SK-N-SH (cell line): ENCODE measurements around the gene RARA. TPM values are rescaled to one million over a fixed set of nuclear protein-coding genes. Genes with fewer than 3 reads are reported as not detected.

ENCODE experiments used
- CTCF ChIA-PET: fragments of 300-600, 350-600 bp; formaldehyde crosslinking; extraction: SDS; loops from one replicate; lab custom pipeline; 2021; lab: Yijun Ruan, JAX
- POLR2A ChIA-PET: fragments of 350-600 bp; sonication (Branson Sonifier 250); formaldehyde crosslinking; extraction: SDS; loops from one replicate; lab custom pipeline; 2020; ENCODE audit warnings: antibody characterized with exemption, inconsistent platforms; lab: Yijun Ruan, JAX
- DNase-seq: peaks from one replicate; pipeline ENCODE4 v3.0.0; 2012
- H2AFZ ChIP-seq: fragments of 200-600 bp; sonication (generic); 2 replicates; pipeline ENCODE4 v1.8.1; 2016; ENCODE audit warnings: antibody characterized with exemption, mild to moderate bottlenecking, low read depth
- H3F3A ChIP-seq: fragments of 200-600 bp; sonication (generic); replicated peaks from 2 replicates; pipeline ENCODE3; 2016; ENCODE audit warnings: antibody characterized with exemption, mild to moderate bottlenecking; ENCODE audit not compliant: insufficient read depth
- H3K27ac ChIP-seq, 2 experiments: fragments of 200-500 bp in 1 of 2; fragments of 200-600 bp in 1 of 2; sonication (Bioruptor generic) in 1 of 2; sonication (generic), shearing (Covaris generic) in 1 of 2; 2 replicates each; pipeline versions ENCODE4 v1.5.1 to v1.6.1; 2014 to 2016; ENCODE audit warnings: low read depth in 2 of 2, inconsistent platforms in 1 of 2, low read length in 1 of 2, mild to moderate bottlenecking in 1 of 2, mixed read lengths in 1 of 2
- H3K27me3 ChIP-seq: fragments of 200-600 bp; sonication (generic), shearing (Covaris generic); 2 replicates; pipeline ENCODE4 v1.6.1; 2016; ENCODE audit warnings: mixed run types; ENCODE audit not compliant: insufficient read depth
- H3K36me3 ChIP-seq, 2 experiments: fragments of 200-500 bp in 1 of 2; fragments of 200-600 bp in 1 of 2; sonication (Bioruptor generic) in 1 of 2; sonication (generic) in 1 of 2; replicated peaks in 1 of 2; 2 replicates each; pipeline versions ENCODE3 to v1.5.1; 2014 to 2016; ENCODE audit warnings: low read length in 1 of 2, mild to moderate bottlenecking in 1 of 2; ENCODE audit not compliant: insufficient read depth in 2 of 2, control insufficient read depth in 1 of 2
- H3K4me1 ChIP-seq, 2 experiments: fragments of 200-500 bp in 1 of 2; fragments of 200-600 bp in 1 of 2; sonication (Bioruptor generic) in 1 of 2; sonication (generic), shearing (Covaris generic) in 1 of 2; 2 replicates each; pipeline versions ENCODE4 v1.5.1 to v1.6.1; 2014 to 2016; ENCODE audit warnings: low read depth in 1 of 2, low read length in 1 of 2, mixed run types in 1 of 2; ENCODE audit not compliant: insufficient read depth in 2 of 2, control insufficient read depth in 1 of 2
- H3K4me2 ChIP-seq: fragments of 200-600 bp; sonication (generic), shearing (Covaris generic); 2 replicates; pipeline ENCODE4 v1.6.1; 2017; ENCODE audit warnings: mixed run types
- H3K4me3 ChIP-seq, 2 experiments: fragments of 200-500 bp in 1 of 2; fragments of 200-600 bp in 1 of 2; sonication (Bioruptor generic) in 1 of 2; sonication (generic), shearing (Covaris generic) in 1 of 2; 2 replicates each; pipeline versions ENCODE4 v1.5.1 to v1.8.1; 2014 to 2016; ENCODE audit warnings: low read depth in 2 of 2, inconsistent platforms in 1 of 2, low read length in 1 of 2, mild to moderate bottlenecking in 1 of 2, mixed read lengths in 1 of 2, moderate library complexity in 1 of 2
- H3K79me2 ChIP-seq: fragments of 200-600 bp; sonication (generic); 2 replicates; pipeline ENCODE4 v1.8.1; 2017; ENCODE audit warnings: mild to moderate bottlenecking; ENCODE audit not compliant: insufficient read depth
- H3K9ac ChIP-seq: fragments of 200-600 bp; sonication (generic); 2 replicates; pipeline ENCODE4 v1.6.1; 2017; ENCODE audit warnings: mixed run types
- H3K9me2 ChIP-seq: fragments of 200-600 bp; sonication (generic); 2 replicates; pipeline ENCODE4 v1.6.1; 2017; ENCODE audit warnings: mixed run types
- H3K9me3 ChIP-seq: fragments of 200-600 bp; sonication (generic); 2 replicates; pipeline ENCODE4 v1.6.1; 2017; ENCODE audit warnings: mixed run types, mild to moderate bottlenecking, moderate library complexity
- H4K20me1 ChIP-seq: fragments of 200-600 bp; sonication (generic); 2 replicates; pipeline ENCODE4 v1.6.1; 2017; ENCODE audit warnings: mild to moderate bottlenecking, mixed run types; ENCODE audit not compliant: insufficient read depth
- ELF1 ChIP-seq: IDR thresholded peaks from 2 replicates; pipeline ENCODE4 v1.4.0; 2012
- EP300 ChIP-seq, 2 experiments: IDR thresholded peaks; 2 replicates each; pipeline versions ENCODE4 v1.4.0 to v1.6.1; 2012; ENCODE audit warnings: borderline replicate concordance in 1 of 2, low read depth in 1 of 2, low read length in 1 of 2
- FOSL2 ChIP-seq: IDR thresholded peaks from 2 replicates; pipeline ENCODE4 v1.4.0; 2012; ENCODE audit warnings: low read depth, mild to moderate bottlenecking, moderate library complexity, borderline replicate concordance
- FOXJ3 ChIP-seq: sonication (generic); formaldehyde crosslinking; IDR thresholded peaks from 2 replicates; pipeline ENCODE4 v1.5.1; 2020; ENCODE audit warnings: mild to moderate bottlenecking, missing genetic modification reagents
- GATA2 ChIP-seq: sonication (generic); formaldehyde crosslinking; IDR thresholded peaks from 2 replicates; pipeline ENCODE4 v1.5.0; 2020; ENCODE audit warnings: mild to moderate bottlenecking, missing genetic modification reagents
- MAX ChIP-seq: IDR thresholded peaks from 2 replicates; pipeline ENCODE4 v1.4.0; 2012; ENCODE audit warnings: low read depth
- MEF2A ChIP-seq: IDR thresholded peaks from 2 replicates; pipeline ENCODE4 v1.4.0; 2012; ENCODE audit warnings: low read depth, borderline replicate concordance
- NFIC ChIP-seq: IDR thresholded peaks from 2 replicates; pipeline ENCODE4 v1.4.0; 2012; ENCODE audit warnings: borderline replicate concordance
- NRF1 ChIP-seq: IDR thresholded peaks from 2 replicates; pipeline ENCODE4 v1.6.1; 2012; ENCODE audit warnings: low read depth, mild to moderate bottlenecking, low read length
- PBX3 ChIP-seq: IDR thresholded peaks from 2 replicates; pipeline ENCODE4; 2012
- POLR2AphosphoS5 ChIP-seq: IDR thresholded peaks from 2 replicates; pipeline ENCODE4 v1.6.1; 2012; ENCODE audit warnings: low read depth, low read length
- RCOR1 ChIP-seq: fragments of 150-350 bp; IDR thresholded peaks from 2 replicates; pipeline ENCODE4 v1.6.1; 2017; ENCODE audit warnings: antibody characterized with exemption, low read length
- SIN3A ChIP-seq: IDR thresholded peaks from 2 replicates; pipeline ENCODE4 v1.6.1; 2012; ENCODE audit warnings: low read depth, mild to moderate bottlenecking, low read length, moderate library complexity, borderline replicate concordance
- SMC3 ChIP-seq: IDR thresholded peaks from 2 replicates; pipeline ENCODE4 v1.6.1; 2012; ENCODE audit warnings: low read depth, low read length, improper control_type of control experiment
- TAF1 ChIP-seq: IDR thresholded peaks from 2 replicates; pipeline ENCODE4 v1.6.1; 2012; ENCODE audit warnings: low read depth, mild to moderate bottlenecking, low read length, moderate library complexity, borderline replicate concordance
- TCF12 ChIP-seq: IDR thresholded peaks from 2 replicates; pipeline ENCODE4 v1.4.0; 2012
- TEAD4 ChIP-seq: IDR thresholded peaks from 2 replicates; pipeline ENCODE4 v1.4.0; 2012; ENCODE audit warnings: mild to moderate bottlenecking, borderline replicate concordance; ENCODE audit not compliant: insufficient read depth
- WGBS: methylation state at CpG from one replicate; pipeline ENCODE4 v1.1.6; 2017; ENCODE audit warnings: low lambda C conversion rate; 5-methylcytosine and 5-hydroxymethylcytosine counted together
- polyA plus RNA-seq, 3 experiments: library from polyadenylated mRNA; depleted of rRNA; stranded (reverse); fragments of >200 nt; gene quantifications; 2 replicates each; pipeline ENCODE4 v1.2.3, GENCODE V29; 2012
- TF ChIP-seq, protein P1 (sequence below): fragments of 200-600 bp; sonication (generic); IDR thresholded peaks from 2 replicates; pipeline ENCODE4 v1.6.1; 2017; ENCODE audit warnings: antibody characterized with exemption, mild to moderate bottlenecking, moderate library complexity
- TF ChIP-seq, protein P2 (sequence below): fragments of 150-350 bp; IDR thresholded peaks from 2 replicates; pipeline ENCODE4 v1.6.1; 2016; ENCODE audit warnings: mild to moderate bottlenecking, low read depth, low read length
- TF ChIP-seq, protein P3 (sequence below): fragments of 150-350 bp; IDR thresholded peaks from 2 replicates; pipeline ENCODE4 v1.6.1; 2017; ENCODE audit warnings: antibody characterized with exemption, low read length, low read depth, borderline replicate concordance

Gene RARA
- polyA plus RNA-seq, 1 of the 3 experiments (the other 2 are of a cell fraction): 13.3 TPM

DNA sequence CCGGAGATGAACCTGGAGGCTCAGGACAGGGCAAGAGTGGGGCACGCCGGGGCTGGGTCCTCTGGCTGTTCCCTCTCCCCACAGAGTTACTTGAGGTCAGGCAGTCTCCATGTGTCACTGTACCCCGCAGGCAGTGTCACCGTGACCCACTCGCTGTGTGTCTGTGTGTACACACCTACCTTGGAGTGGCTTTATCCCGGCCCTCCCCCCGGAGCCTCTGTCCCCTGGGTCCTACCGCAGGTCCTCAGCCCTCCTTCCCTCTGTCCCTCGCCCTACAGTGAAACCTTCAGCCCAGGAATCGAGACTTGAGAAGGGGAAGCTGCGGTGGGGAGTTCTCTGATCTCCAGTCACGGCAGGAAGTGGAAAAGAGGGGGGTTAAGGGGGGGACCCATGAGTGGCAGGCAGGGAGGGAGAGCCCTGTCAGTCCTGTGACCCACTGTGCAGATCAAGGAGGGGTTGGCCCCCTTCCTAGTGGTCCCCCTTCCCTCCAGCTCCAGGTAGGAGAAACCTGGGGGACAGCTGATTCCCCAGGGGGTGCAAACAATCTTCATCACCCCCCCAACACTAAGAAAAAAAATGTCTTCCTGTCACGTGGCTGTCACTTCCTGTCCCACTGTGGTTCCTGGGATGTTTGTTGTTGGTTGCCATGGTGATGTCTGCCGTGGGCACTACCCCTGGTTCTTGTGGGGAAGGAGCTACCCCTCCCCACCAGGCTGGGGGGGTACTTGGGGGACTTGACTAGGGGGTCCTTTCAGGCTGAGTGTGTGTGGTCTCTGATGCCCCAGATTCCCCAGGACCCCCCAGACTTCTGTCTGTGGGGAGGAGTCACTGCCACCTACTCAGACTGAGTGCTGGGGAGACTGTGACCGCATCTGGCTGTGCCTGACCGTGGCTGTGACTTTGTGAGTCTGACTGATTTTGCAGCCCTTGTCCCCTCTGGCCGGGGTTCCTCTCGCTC is 13.7 kb downstream of the RARA start (continued):
- TF ChIP-seq, protein P1, sequence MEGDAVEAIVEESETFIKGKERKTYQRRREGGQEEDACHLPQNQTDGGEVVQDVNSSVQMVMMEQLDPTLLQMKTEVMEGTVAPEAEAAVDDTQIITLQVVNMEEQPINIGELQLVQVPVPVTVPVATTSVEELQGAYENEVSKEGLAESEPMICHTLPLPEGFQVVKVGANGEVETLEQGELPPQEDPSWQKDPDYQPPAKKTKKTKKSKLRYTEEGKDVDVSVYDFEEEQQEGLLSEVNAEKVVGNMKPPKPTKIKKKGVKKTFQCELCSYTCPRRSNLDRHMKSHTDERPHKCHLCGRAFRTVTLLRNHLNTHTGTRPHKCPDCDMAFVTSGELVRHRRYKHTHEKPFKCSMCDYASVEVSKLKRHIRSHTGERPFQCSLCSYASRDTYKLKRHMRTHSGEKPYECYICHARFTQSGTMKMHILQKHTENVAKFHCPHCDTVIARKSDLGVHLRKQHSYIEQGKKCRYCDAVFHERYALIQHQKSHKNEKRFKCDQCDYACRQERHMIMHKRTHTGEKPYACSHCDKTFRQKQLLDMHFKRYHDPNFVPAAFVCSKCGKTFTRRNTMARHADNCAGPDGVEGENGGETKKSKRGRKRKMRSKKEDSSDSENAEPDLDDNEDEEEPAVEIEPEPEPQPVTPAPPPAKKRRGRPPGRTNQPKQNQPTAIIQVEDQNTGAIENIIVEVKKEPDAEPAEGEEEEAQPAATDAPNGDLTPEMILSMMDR: no peak
- no peak for TF ChIP-seq EP300 (IDR thresholded peaks at IDR 0.05; ENCODE audit: borderline replicate concordance in 1 of 2, low read depth in 1 of 2, low read length in 1 of 2)
- no peak for TF ChIP-seq FOXJ3
- TF ChIP-seq, protein P2, sequence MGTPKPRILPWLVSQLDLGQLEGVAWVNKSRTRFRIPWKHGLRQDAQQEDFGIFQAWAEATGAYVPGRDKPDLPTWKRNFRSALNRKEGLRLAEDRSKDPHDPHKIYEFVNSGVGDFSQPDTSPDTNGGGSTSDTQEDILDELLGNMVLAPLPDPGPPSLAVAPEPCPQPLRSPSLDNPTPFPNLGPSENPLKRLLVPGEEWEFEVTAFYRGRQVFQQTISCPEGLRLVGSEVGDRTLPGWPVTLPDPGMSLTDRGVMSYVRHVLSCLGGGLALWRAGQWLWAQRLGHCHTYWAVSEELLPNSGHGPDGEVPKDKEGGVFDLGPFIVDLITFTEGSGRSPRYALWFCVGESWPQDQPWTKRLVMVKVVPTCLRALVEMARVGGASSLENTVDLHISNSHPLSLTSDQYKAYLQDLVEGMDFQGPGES: no peak
- peak; percentile 85 for TF ChIP-seq PBX3
- TF ChIP-seq SIN3A: no peak
- no peak for TF ChIP-seq TAF1
- no peak for TF ChIP-seq ELF1
- peak; percentile 64; the same call in 1 of the 2 replicates for TF ChIP-seq MAX
- 0 out of 2 replicates have a peak, but pooled peaks have one; percentile 24 for TF ChIP-seq TCF12

DNA sequence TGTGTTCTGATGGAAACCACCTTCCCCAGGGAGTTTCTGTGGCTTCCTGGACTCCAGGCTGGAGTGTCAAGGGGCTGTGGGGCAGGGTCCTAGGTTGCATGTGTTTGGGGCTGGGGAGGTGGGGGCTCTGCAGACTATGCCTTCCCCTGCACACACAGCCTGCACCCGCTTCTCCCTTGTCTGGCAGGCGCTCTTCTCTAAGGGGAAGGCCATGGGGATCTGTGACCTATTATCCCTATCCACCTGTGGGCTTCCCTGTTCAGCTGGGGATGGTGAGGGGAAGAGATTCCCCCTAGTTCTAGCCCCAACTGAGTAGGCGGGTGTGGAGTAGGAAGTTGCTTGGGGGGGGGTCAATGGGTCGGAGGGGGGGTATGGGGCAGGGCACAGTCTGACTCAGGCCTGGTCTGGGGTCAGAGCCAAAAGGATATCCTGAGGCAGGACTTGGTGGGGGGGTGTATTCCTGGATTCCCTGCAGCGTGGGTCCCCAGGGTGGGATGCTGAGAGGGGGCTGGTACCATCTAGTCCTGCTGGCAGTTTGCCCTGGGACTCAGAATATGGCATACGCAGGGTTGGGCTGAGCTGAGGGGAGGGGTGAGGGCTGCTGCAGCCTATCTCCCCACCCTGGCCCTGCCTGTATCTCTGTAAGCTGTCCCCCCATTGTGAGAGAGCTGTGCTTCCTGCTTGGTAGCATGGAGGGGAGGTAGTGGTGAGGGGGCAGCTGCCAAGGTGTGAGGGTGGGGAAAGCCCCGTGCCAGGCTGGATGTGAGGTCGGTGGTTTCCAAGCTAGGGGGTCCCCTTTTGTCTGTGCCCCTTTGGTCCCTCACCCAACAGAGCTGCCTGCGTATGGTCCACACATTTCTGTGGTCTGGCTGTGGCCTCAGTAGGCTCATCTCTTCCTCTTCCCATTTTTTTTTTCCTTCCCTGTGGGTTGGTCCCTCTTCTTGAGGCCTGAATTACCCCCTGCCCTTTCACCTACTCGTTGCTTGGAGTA is 14.7 kb downstream of the RARA start:
- H3K4me3 ChIP-seq: peak overlapping the region in 1 of 2 experiments; percentile 12; a peak in 1 of 4 replicates
- H3K9me2 ChIP-seq: no peaks in the 10 kb centered on the region
- no peak overlapping the region for H2AFZ ChIP-seq
- H3K27ac ChIP-seq: peak overlapping the region; percentile 91 to 96
- H3K4me1 ChIP-seq: peaks cover 75 to 93% of the 10 kb centered on the region in 2 experiments
- H3K9me3 ChIP-seq: no peaks in the 10 kb centered on the region
- peaks cover 100% of the 10 kb centered on the region for H3K79me2 ChIP-seq
- peak overlapping the region; percentile 95 for H3K4me2 ChIP-seq
- H3K27me3 ChIP-seq: no peaks in the 10 kb centered on the region
- peaks cover 22% of the 10 kb centered on the region for H3F3A ChIP-seq
- peaks cover 74% of the 10 kb centered on the region for H4K20me1 ChIP-seq
- POLR2A ChIA-PET: interaction anchor here (0.8 to 1.0 kb wide), 2 partner anchors 18 to 81 kb away, joined by 3 read pairs; no protein-coding TSS in a partner anchor
- 43% methylated on average over 9 of the region's 10 CpGs for WGBS
- DNase-seq: no peak
- peaks cover 0 to 2% of the 10 kb centered on the region in 2 experiments for H3K36me3 ChIP-seq
- peak overlapping the region; percentile 97 for H3K9ac ChIP-seq
- CTCF ChIA-PET: interaction anchor here (16.5 to 57.6 kb wide), 3 partner anchors 14 to 27 kb away, joined by 171 to 1706 read pairs (median 1706); partner anchors contain the start of genes CDC6, GJD3 and RARA
- TF ChIP-seq NRF1 (no peak), MAX (0 out of 2 replicates have a peak, but pooled peaks have one; percentile 46), SIN3A (peak; percentile 18; the same call in 1 of the 2 replicates), EP300 (IDR thresholded peaks at IDR 0.05; ENCODE audit: borderline replicate concordance in 1 of 2, low read depth in 1 of 2, low read length in 1 of 2) (peak in 1 of 2 experiments; percentile 34; a peak in 1 of 4 replicates), FOXJ3 (no peak), TAF1 (no peak), FOSL2 (peak; percentile 29; the same call in 1 of the 2 replicates), MEF2A (no peak), POLR2AphosphoS5 (no peak), GATA2 (CRISPR knock-in tag) (no peak), RCOR1 (no peak), TCF12 (peak; percentile 59), TEAD4 (no peak), NFIC (peak; percentile 85), SMC3 (no peak)
- TF ChIP-seq, protein P3, sequence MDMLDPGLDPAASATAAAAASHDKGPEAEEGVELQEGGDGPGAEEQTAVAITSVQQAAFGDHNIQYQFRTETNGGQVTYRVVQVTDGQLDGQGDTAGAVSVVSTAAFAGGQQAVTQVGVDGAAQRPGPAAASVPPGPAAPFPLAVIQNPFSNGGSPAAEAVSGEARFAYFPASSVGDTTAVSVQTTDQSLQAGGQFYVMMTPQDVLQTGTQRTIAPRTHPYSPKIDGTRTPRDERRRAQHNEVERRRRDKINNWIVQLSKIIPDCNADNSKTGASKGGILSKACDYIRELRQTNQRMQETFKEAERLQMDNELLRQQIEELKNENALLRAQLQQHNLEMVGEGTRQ: no peak
